ENCODE measurements around the gene TEKT5.
"Not testable (repeated sequence)": the region's sequence is repeated elsewhere in the genome, so short reads cannot be mapped to it uniquely, and the experiment has no call there.

Gene TEKT5

DNA sequence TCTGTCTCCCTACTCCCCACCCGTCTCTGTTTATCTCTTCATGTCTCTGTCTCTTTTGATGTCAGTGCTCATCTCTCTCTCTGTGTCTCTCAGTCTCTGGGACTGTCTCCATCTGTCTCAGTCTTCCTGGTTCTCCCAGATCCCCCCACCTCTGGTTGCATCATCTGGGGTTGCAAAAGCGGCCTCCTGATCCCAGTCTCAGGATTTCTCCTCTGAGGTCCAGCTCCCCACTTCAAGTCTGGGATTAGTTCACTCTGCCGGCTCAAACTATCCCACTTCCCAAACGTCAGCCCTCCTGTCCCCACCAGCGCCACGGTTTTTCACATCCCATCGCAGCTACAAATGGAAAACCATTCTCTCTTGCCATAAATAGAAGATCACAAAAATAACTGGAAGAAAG lies 9.0 kb downstream of the TEKT5 start:
- DNase-seq (ENCODE audit: low spot score) = no peak
- no peak for FAIRE-seq

DNA sequence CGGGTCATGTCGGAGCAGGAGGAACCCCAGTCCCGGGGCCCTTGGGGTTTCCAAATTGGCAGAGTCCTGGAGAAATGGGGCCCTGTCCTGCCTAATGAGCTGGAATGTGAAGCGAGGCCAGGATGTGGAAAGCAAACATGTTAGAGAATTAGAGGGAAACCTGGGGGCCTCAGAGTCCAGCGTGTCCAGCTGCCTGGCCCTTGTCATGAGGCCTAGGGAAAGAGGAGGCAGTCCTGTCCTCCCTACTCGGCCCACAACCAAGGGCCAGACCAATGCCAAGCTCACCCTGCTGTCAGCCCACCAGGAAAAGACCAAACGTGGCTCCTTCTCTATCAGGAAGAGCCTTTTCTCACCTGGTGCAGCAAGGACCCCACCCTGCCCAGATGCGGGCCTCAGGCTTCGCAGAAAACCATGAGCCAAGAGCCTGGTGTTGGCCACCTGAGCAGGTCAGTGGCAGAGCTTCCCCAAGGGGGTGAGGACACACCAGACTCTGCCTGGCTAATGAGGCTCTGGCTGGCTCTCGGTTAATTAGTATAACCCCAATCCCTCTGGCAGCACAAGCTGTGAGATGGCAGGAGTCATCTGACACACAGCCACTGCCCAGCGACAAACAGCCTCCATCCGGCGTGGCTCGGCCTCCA lies 10.1 kb downstream of the TEKT5 start:
- FAIRE-seq (no peak), DNase-seq (ENCODE audit: low spot score) (no peak)

DNA sequence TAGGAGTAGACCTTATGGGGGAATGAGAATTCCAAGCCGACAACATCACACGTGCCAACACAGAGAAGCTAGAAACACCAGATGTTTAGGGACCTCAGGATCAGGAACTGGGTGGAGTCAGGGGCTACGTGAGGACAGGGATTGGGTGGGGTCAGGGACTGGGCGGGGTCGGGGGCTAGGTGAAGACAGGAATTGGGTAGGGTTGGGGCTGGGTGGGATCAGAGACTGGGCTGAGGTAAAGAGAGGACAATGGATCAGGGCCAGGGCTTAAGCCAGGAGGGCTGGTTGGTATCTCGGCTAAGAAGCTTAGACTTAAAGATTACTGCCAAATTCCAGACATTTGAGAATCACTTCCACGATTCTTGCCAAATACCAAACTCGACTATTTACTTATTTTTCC lies 11.6 kb downstream of the TEKT5 start:
- DNase-seq (ENCODE audit: low spot score) (no peak), FAIRE-seq (no peak)

- DNase-seq (ENCODE audit: low spot score) (no peak), FAIRE-seq (no peak)
Measured at GRCh38 chr16:10682604-10683003, 12.1 kb downstream of the TEKT5 start.

DNA sequence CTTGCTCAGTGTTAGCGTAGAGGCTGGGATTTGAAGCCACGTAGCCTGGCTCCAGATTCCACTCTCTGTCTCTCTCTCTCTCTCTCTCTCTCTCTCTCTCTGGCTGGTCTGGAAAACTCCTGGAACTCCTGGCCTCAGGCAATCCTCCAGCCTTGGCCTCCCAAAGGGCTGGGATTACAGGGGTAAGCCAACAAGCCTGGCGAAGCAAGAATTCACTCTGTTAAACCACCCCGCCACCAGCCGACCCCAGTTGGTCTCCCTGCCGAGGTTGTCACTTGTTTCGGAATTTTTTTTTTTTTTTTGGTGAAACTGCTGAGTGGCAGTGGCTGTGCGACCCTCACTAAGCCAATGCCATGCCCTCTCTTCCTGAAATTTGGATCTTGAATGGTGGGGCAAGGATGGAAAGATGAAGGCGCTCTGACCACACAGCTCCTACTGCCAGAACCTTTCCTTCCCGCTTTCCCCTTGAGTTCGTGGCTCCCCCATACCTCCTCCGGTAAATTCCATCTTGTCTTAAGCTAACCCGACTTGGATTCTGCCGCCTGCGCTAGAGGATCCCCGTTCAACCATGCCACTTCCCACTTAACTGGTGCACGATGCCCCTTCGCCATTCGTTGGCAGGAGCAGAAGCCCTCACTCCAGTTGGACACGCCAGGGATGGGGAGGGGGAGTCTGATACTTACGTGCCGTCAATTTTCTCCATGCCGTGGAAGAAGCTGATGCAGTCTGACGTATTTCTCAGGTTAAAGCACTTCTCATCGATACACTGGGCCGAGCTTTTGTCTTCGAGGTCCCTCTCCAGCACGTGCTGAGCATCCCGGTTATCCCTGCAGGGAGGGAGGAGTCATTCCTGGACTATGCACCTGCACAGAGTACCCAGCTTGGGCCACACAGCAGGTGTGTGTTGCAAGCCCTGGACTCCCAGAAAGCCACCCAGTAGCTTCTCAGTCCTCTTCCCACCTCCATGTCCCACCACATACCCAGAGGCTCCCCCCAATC lies 13.1 kb downstream of the TEKT5 start:
- DNase-seq (ENCODE audit: low spot score) = no peak
- FAIRE-seq = no peak

- FAIRE-seq = no peak
Measured at GRCh38 chr16:10679921-10680320, 14.8 kb downstream of the TEKT5 start.

DNA sequence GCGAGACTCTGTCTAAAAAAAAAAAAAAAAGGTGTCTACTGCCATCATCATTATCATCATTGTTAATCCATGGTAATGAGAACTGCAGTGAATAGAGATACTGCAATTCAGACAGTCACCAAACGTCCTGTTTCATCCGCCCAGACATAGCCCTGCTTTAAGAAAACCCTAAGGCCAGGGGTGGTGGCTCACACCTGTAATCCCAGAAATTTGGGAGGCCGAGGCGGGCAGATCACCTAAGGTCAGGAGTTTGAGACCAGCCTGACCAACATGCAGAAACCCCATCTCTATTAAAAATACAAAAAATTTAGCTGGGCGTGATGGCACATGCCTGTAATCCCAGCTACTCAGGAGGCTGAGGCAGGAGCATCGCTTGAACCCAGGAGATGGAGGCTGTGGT lies 15.3 kb downstream of the TEKT5 start:
- not testable (repeated sequence) for FAIRE-seq

More at GRCh38 chr16:10679921-10680320, 14.8 kb downstream of the TEKT5 start:
- DNase-seq (ENCODE audit: low spot score) = no peak

DNA sequence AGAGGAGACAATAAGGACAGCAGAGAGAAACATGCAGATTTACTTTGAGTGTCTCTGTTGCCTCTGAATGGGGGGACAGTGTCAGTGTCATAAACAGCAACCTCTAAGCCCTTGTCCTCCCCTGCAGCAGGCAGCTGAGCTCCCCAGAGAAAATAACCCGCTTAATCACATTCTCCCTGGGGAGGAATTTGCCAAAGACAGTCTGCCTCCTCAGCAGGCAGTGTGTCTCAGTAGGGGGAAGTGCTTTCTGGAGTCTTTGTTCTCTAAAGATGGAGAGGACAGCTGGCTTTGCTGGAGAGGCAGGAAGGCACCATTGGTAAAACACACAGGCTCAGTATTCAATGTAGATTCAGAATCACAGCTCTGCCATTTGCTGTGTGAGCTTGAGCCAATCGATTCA lies 16.1 kb downstream of the TEKT5 start:
- DNase-seq (ENCODE audit: low spot score) = no peak

More for the DNA sequence above, 15.3 kb downstream of the TEKT5 start:
- DNase-seq (ENCODE audit: low spot score) = not testable (repeated sequence)

GRCh38 chr16:10676284-10676683 lies 18.4 kb downstream of the TEKT5 start:
- no peak for DNase-seq (ENCODE audit: low spot score)
- FAIRE-seq = no peak

More for the DNA sequence above, 16.1 kb downstream of the TEKT5 start:
- FAIRE-seq = no peak

DNA sequence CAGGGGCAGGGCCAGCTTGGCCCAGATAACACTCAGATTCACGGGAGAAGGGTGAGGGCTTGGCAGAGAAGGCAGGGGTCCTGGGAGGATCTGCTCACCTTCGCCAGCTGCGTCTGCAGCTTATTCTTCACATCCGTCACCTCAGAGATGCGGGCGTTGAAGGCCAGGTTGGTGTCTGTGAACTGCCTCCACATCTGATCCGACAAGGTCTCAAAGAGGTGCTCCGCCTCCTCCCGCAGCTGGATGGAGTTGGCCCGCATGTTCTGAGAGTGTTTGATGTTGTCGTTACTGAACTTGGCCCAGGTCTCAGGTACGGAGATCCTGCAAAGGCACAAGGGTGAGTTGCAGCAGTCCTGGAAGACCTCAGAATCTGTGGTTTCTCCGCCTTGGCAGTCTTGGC lies 18.9 kb downstream of the TEKT5 start:
- DNase-seq (ENCODE audit: low spot score) = no peak
- no peak for FAIRE-seq

DNA sequence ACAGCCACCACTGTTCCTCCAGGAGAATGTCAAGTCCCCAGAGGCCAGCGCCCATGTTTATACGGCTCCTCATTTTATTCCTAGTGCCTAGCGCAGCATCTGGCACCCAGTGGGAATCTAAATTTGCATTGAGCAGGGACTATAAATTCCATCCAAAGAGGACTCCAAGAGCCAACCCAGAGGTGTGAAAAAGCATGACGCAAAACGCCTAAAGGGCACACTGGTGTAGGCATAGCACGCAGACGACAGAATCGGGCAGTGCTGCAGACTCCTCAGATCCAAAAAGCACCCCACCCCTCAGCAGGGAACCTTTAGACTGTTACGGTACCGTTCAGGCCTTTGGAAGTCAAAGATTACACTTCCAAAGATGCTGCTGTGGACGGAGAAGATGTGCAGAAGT lies 19.5 kb downstream of the TEKT5 start:
- no peak for DNase-seq (ENCODE audit: low spot score)
- no peak for FAIRE-seq

DNA sequence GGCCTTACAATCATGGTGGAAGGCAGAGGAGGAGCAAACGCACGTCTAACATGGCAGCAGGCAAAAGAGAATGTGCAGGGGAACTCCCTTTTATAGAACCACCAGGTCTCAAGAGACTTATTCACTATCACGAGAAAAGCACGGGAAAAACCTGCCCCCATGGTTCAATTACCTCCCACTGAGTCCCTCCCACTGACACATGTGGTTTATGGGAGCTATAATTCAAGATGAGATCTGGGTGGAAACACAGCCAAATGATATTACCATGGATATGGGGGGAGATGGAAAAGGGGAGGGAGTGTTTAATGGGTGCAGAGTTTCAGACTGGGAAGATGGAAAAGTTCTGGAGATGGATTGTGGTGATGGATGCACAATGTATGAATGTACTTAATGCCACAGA lies 23.0 kb downstream of the TEKT5 start:
- no peak for DNase-seq (ENCODE audit: low spot score)
- no peak for FAIRE-seq

DNA sequence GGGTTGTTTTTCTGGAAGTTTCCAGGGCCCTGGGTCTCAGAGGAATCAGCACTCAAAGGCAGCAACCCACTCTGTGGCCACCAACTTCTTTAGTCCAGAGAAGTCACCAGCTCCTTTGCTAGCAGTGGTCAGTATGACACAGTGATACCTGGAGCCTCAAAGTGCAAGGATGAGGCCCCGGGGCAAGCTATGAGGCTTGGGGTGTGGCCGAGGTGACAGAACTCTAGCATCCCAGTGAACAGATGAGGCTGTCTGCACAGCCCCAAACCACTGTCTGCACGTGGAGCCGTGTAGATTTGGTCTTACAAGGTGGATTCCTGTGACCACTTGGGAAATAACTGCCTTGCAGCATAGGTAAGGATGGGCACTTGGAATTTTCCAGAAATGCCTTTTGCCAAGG lies 24.9 kb downstream of the TEKT5 start:
- FAIRE-seq = no peak
- DNase-seq (ENCODE audit: low spot score) = no peak

DNA sequence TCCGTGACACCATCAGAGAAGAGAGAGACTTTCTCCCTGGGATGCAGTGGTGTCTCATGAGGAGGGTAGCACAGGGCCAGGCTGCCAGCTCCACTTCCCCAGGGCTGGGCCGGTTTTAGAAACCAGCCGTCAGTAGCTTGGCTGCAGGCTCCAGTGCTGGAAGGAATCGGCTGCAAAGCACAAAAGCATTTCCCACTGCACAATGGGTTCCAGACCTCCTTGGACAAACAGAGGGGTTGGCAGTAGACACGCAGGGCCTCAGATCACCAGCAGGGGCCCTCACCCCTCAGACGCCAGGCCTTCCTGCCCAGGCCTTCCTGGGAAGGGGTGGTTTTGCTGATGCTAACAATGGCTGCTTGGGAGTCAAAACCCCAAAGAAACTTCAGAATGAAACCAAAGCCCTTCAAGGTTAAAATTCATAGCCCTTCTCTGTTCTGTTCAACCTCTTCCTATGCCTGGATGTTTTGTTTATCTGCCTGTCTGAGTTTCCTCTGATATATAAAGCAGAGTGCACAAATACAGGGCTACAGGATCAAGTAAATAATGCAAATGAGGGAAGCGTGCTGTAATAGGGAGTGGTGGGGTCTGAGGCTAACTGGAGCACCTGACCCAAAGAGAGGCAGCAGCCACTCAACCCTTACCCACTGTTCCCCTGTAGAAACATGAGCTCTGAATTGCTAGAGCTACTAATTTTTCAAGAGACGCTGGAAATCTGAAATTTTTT lies 26.2 kb downstream of the TEKT5 start:
- no peak for FAIRE-seq
- DNase-seq (ENCODE audit: low spot score) = no peak

DNA sequence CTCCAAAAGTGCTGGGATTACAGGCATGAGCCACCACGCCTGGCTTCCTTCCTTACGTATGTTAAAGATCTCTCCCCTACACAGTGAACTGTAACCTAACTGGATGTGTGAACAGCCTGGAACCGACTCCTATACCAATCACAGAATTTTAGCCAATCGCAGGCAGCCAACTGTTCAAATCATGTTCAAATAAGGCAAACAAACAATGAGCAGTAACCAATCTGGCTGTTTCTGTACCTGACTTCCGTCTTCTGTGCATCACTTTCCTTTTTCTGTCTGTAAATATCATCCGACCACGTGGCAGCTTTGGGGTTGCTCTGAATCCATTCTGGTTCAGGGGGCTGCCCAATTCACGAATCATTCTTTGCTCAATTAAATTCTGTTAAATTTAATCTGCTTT lies 27.5 kb downstream of the TEKT5 start:
- no peak for FAIRE-seq
- DNase-seq (ENCODE audit: low spot score) = no peak

DNA sequence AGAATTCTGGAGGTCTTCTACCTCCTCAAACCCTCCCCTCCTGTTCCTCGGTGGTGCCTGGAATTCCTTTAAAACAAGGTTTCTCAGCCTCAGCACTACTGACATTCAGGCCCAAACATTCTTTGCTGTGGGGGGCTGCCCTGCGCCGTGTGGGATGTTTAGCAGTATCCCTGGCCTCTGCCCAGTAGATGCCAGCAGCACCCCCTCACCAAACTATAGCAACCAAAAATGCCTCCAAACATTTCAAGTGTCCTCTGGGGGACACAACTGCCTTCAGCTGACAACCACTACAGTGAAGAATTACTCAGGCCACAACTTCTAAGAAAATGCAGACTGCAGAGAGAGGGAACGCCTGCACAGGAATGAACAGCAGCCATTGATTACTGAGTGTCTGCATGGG lies 28.4 kb downstream of the TEKT5 start:
- no peak for FAIRE-seq
- DNase-seq (ENCODE audit: low spot score) = no peak

DNA sequence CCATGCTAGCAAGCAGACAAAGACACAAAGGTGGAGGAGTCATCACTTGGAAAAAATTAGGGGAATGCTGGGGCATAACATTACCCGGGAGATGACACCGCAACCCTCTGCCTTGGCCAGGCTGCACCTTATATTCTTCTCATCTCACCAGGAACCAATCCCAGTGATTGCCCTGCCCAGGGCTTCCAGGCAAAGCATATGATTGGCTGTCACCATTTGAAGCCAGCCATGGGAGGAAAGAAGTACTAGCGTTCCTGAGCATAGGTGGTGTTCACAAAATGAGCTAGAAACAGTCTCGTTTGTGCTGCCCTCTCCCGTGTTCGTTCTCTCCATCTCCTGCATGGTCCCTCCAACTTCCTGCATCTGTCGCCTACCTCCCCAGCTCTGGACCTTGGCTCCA lies 29.6 kb downstream of the TEKT5 start:
- FAIRE-seq (no peak), DNase-seq (ENCODE audit: low spot score) (no peak)

DNA sequence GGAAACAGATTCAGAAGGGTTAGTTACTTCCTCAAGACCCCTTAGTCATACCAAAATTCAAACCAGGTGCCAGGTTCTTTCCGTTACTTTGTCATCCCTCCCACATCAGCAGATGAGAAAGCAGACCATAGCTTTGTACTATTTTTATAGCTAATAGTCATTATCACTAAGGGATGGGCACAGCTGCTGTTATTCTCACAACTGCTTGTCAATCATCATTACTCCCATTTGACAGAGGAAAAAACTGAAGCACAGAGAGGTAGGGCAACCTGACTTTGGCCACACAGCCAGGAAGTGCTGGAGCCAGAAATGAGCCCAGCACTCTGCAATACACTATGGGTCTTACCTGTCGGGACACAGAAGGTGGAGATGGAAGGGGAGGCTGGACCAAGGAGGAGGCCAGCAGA lies 30.0 kb downstream of the TEKT5 start:
- FAIRE-seq = no peak
- no peak for DNase-seq (ENCODE audit: low spot score)

DNA sequence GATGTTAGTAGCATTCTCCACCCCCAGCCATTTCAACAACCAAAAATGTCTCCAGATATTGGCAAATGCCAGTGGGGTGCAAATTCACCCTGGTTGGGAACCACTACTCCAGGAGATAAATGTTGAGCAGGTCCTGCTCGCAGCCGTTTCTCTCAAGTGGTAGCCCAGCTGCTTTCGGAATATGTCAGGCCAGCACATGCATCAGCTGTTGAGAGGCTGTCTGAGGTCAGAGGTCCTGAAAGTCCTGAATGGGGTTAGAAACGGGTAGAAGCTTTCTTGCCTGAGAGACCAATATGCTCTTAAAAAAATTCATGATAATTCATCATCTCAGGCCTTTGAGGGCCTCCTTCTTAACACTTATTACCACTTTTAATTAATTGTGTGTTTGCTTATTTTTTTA lies 31.0 kb downstream of the TEKT5 start:
- no peak for FAIRE-seq
- DNase-seq (ENCODE audit: low spot score) = no peak

DNA sequence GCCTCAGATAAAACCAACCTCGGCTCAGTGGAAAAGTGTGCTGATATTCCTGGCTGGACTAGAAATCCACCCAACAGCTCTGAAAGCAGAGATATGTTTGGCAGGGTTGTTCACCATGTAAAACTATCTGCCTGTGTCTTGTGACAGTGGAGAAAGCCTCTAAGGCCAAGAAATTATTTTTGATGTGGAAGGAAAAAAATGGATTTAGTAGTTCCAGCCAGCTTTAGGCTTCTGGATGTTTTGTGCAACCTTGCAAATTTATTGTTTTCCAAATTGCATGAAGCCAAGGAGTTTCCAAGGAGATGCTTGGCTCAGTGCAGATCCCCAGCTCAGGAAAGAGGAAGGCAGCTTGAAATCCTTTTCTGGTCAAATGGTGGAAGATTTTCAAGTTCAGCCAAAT lies 31.6 kb downstream of the TEKT5 start:
- FAIRE-seq = no peak
- DNase-seq (ENCODE audit: low spot score) = no peak

GRCh38 chr16:10662212-10662611 lies 32.5 kb downstream of the TEKT5 start:
- FAIRE-seq = no peak
- no peak for DNase-seq (ENCODE audit: low spot score)

GRCh38 chr16:10661737-10662136 lies 33.0 kb downstream of the TEKT5 start:
- FAIRE-seq = no peak
- no peak for DNase-seq (ENCODE audit: low spot score)

Data from RCC 7860 (cell line).